Measurements from ENCODE around the gene CCDC40.

The CCDC40 gene

GRCh38 chr17:80115159-80115558 lies 78.7 kb downstream of the CCDC40 start:
- no peak for DNase-seq (ENCODE audit: low read depth)

GRCh38 chr17:80116276-80116920 lies 80.0 kb downstream of the CCDC40 start:
- DNase-seq (ENCODE audit: low read depth) = no peak

- no peak for DNase-seq (ENCODE audit: low read depth)
Observed at GRCh38 chr17:80116921-80117380, 80.5 kb downstream of the CCDC40 start.

DNA sequence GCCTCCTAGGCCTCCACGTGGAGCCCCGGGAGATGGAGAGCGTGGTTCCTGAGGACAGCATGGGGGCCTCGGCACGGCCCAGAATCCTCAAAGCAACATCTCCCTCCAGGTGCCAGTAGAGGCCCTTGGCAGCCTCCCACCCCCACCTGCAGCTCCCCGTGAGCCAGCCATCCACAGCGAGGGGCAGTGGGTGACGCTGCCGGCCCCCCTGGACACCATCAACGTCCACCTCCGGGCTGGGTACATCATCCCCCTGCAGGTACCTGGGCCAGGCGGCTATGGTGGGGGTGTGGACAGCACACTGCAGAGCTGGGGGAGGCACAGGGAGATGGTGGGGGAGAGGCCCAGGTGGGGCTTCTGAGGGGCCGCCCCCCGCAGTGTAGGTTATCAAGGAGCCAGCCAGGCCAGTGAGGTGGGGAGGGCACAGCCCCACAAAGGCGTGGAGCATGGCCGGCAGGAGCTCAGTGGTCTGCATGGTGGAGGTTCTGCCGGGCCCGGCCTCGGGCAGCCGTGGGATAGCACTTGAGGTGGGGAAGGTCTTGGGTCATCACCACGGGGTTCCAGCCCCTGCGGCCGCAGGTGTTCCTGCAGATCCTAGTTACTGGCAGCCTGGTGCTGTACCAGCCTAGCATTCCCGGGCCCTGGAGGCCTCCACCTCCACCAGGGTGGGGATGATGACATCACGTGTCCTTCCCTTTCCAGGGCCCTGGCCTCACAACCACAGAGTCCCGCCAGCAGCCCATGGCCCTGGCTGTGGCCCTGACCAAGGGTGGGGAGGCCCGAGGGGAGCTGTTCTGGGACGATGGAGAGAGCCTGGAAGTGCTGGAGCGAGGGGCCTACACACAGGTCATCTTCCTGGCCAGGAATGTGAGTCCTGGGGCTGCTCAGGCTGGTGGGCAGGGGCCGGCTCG lies 81.3 kb downstream of the CCDC40 start:
- no peak for DNase-seq (ENCODE audit: low read depth)

DNA sequence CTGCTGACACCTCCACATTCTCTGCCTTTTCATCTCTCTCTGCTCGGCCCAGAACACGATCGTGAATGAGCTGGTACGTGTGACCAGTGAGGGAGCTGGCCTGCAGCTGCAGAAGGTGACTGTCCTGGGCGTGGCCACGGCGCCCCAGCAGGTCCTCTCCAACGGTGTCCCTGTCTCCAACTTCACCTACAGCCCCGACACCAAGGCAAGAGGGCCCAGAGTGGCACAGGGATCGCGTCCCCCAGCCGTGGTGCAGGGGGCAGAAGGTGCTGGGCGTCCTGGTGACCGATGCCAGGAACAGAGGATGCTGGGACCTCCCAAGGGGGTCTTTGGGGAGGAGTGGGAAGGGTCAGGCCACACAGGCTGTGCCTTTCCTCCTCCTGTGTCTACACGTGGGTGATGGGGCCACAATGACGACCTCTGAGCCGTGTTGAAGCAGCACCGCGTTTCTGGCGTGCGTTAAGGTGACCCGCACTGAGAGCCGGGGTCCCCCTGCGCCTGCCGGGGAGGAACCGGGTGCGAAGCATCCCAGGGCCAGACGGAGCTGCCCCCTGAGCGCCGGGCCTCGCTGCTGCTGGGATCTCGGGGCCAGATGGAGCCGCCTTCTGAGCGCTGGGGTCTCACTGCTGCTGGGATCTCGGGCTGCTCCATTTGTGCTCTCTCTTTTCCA lies 82.3 kb downstream of the CCDC40 start:
- no peak for DNase-seq (ENCODE audit: low read depth)

DNA sequence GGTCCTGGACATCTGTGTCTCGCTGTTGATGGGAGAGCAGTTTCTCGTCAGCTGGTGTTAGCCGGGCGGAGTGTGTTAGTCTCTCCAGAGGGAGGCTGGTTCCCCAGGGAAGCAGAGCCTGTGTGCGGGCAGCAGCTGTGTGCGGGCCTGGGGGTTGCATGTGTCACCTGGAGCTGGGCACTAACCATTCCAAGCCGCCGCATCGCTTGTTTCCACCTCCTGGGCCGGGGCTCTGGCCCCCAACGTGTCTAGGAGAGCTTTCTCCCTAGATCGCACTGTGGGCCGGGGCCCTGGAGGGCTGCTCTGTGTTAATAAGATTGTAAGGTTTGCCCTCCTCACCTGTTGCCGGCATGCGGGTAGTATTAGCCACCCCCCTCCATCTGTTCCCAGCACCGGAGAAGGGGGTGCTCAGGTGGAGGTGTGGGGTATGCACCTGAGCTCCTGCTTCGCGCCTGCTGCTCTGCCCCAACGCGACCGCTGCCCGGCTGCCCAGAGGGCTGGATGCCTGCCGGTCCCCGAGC lies 82.9 kb downstream of the CCDC40 start:
- no peak for DNase-seq (ENCODE audit: low read depth)

GRCh38 chr17:80119839-80120238 lies 83.4 kb downstream of the CCDC40 start:
- DNase-seq (ENCODE audit: low read depth) = no peak

- DNase-seq (ENCODE audit: low read depth) = no peak
Observed at GRCh38 chr17:80122026-80122575, 85.7 kb downstream of the CCDC40 start.

DNA sequence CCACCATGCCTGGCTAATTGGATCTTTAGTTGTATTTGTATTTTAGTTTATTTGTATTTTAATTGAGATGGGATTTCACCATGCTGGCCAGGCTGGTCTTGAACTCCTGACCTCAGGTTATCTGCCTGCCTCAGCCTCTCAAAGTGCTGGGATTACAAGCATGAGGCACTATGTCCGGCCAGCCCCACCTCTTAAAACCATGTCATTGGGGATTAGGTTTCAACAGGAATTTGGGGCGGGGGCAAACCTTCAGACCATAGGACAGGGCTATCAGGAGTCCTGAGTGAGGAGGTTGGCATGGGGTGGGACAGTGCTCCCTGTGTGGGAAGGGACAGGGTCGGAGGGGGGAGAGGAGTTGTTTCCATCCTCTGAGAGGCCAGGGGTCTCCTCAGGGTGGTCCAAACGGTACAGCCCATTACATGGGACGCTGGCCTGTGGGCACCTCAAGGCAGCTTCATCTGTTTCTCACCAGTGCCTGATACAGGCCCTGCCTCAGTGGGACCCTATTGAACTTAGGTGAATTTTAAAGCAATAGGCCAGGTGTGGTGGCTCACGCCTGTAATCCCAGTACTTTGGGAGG lies 86.6 kb downstream of the CCDC40 start:
- no peak for DNase-seq (ENCODE audit: low read depth)

GRCh38 chr17:80123791-80124190 lies 87.3 kb downstream of the CCDC40 start:
- no peak for DNase-seq (ENCODE audit: low read depth)

DNA sequence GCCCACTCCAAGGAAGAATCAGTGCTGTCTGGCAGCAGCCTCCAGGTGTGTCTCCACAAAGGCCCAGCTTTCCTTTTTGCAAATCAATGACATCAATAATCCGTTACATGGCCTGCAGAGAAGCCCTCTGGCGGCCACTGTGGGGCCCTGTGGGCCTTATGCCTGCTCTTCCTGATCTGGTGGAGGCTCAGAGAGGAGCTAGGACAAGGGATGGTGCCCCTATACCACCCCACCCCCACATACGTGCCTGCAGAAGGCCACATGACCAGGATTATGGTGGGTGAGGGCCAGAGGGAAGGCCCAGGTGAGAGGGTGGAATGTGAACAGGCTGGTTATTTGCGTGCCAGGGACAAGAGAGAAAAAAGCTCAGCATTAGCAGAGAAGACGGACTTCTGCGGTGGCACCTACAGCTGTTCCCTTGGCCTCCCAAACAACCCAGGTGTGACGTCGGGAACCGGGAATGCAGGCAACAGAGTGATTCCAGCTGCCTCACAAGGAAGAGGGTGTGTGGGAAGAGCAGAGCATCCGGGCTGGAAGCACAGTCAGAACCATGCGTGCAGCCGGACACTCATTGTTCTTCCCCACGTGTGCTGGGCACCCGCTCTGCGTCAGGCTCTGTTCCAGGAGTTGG lies 88.0 kb downstream of the CCDC40 start:
- DNase-seq (ENCODE audit: low read depth) = no peak

DNA sequence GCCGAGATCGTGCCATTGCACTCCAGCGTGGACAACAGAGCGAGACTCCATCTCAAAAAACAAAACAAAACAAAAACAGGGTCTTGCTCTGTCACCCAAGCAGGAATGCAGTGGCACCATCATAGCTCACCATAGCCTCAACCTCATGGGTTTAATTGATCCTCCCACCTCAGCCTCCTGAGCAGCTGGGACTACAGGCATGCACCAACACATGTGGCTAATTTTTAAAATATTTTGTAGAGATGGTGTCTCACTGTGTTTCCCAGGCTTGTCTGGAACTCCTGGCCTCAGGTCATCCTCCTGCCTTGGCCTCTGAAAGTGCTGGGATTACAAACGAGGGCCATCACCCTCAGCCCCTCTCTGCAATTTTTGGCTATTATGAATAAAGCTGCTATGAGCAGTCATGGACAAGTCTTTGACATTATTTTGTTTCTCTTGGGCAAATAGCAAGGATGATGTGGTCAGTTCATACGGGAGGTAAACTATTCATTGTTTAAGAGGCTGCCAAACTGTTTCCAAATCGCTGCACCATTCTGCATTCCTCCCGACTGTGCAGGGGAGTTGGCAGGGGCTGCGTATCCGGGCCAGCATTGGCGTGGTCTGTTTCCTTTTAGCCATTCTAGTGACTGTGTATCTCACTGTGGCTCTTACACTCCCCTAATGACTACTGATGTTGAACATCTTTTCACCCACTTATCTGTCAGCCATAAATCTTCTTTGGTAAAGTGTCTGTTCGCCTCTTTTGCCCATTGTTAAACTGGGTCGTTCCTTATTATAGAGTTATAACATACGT lies 89.4 kb downstream of the CCDC40 start:
- no peak for DNase-seq (ENCODE audit: low read depth)

- no peak for DNase-seq (ENCODE audit: low read depth)
Observed at GRCh38 chr17:80126449-80126715, 89.9 kb downstream of the CCDC40 start.

DNA sequence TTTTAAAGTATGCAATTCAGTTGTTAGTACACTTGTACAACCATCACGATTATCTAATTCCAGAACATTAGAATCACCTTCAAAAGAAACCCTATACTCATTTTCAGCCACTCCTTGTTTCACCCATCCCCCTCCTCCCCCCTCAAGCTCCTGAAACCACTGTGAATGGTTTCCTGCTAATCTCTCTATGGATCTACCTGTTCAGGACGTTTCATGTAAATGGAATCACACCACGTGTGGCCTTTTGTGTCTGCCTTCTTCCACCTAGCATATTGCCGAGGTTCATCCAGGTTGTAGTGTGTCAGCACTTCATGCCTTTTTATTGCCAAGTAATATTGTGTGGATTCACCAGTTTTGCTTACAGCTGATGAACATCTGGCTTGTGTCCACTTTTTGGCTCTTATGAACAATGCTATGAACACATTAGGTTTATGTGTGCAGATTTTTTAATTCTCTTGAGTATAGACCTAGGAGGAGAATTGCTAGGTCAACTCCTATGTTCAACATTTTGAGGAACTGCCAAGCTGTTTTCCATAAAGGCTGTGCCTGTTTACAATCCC lies 92.6 kb downstream of the CCDC40 start:
- DNase-seq (ENCODE audit: low read depth) = no peak

GRCh38 chr17:80130992-80131391 lies 94.5 kb downstream of the CCDC40 start:
- DNase-seq (ENCODE audit: low read depth) = no peak

GRCh38 chr17:80132906-80133625 lies 96.6 kb downstream of the CCDC40 start:
- no peak for DNase-seq (ENCODE audit: low read depth)

DNA sequence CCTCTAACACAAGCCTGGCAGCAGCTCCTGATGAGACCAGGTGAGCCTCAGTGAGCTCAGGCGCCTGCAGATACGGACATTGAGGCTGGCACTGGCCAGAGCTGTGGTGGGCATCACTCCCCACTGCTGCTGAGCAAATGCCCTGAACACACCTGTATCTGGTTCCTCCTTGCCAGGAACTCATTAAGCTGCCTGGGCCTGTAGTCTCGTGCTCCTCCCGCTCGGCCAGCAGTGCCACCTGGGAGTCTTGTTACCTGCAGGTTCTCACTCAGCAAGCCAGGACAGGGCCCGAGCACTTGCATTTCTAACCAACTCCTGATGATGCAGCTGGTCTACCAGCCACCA lies 97.2 kb downstream of the CCDC40 start:
- no peak for DNase-seq (ENCODE audit: low read depth)

DNA sequence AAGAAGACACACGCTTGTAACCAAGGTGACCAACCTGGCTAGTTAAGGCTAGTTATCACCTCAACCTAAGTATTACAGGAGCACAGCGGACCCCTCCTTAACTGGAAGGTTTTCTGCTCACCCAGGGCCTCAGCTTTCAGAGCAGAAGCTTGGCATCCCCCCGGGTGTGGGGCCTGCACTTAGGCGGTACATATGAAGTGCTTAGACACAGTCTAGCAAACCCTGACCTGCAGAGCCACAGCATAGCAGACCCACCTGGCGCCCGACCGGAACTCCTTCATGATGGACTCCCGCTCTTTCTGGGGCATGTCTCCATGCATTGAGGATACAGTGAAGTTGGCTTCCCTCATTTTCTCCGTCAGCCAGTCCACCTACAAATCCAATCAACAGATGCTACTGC lies 100.7 kb downstream of the CCDC40 start:
- DNase-seq (ENCODE audit: low read depth) = no peak

- DNase-seq (ENCODE audit: low read depth) = no peak
Observed at GRCh38 chr17:80138856-80139426, 102.5 kb downstream of the CCDC40 start.
